Left lobe of liver (tissue), 2 donors: ENCODE data around the gene DDI2. TPM values are rescaled to one million over a fixed set of nuclear protein-coding genes. Genes with fewer than 3 reads are reported as not detected.

Experiments used
- ATAC-seq: fragments of 200-7000 bp; cut with Tn5 transposase; one replicate; pipeline ENCODE4 v1.9.1; 2020; ENCODE audit warnings: mild to moderate bottlenecking, moderate library complexity
- DNase-seq: peaks from one replicate; pipeline ENCODE4 v3.0.0-alpha.2; 2020; ENCODE audit warnings: low spot score
- total RNA-seq: library from RNA; stranded (reverse); gene quantifications from one replicate; pipeline ENCODE4 v1.2.1, GENCODE V29; 2021
- donor health status: DM: no; HTN: no; CAD: no; lungs with moderate emphysema.
- donor health status: DM: no; HTN: yes; CAD: no.

Gene DDI2
- total RNA-seq, 1 donor from 2014 or later: 50.1 TPM

- DNase-seq: no peak
Observed at GRCh38 chr1:15700508-15700907, 83.2 kb downstream of the DDI2 start.

GRCh38 chr1:15701784-15702183 is 84.5 kb downstream of the DDI2 start:
- DNase-seq (no peak), ATAC-seq (no peak)

More at GRCh38 chr1:15700508-15700907, 83.2 kb downstream of the DDI2 start:
- no peak for ATAC-seq

GRCh38 chr1:15702722-15703550 is 85.7 kb downstream of the DDI2 start:
- no peak for DNase-seq
- ATAC-seq: peak; percentile 80

- DNase-seq (no peak), ATAC-seq (peak; percentile 80)
Observed at GRCh38 chr1:15703562-15703961, 86.3 kb downstream of the DDI2 start.

- ATAC-seq (no peak), DNase-seq (no peak)
Observed at GRCh38 chr1:15704526-15705183, 87.4 kb downstream of the DDI2 start.

GRCh38 chr1:15705184-15705566 is 87.9 kb downstream of the DDI2 start:
- DNase-seq (no peak), ATAC-seq (no peak)

- DNase-seq: no peak
- no peak for ATAC-seq
Observed at GRCh38 chr1:15706751-15707150, 89.5 kb downstream of the DDI2 start.

- no peak for ATAC-seq
Observed at GRCh38 chr1:15707239-15707925, 90.1 kb downstream of the DDI2 start.

GRCh38 chr1:15708486-15709137 is 91.4 kb downstream of the DDI2 start:
- DNase-seq (no peak), ATAC-seq (no peak)

More at GRCh38 chr1:15707239-15707925, 90.1 kb downstream of the DDI2 start:
- no peak for DNase-seq

GRCh38 chr1:15709226-15709625 is 92.0 kb downstream of the DDI2 start:
- DNase-seq: no peak
- ATAC-seq: no peak

- no peak for ATAC-seq
- DNase-seq: no peak
Observed at GRCh38 chr1:15712168-15712567, 94.9 kb downstream of the DDI2 start.

GRCh38 chr1:15714406-15715136 is 97.3 kb downstream of the DDI2 start:
- no peak for DNase-seq
- ATAC-seq: no peak

- peak; percentile 27 for ATAC-seq
- no peak for DNase-seq
Observed at GRCh38 chr1:15717418-15718125, 100.3 kb downstream of the DDI2 start.

- DNase-seq: peak; percentile 76
Observed at GRCh38 chr1:15718199-15718601, 100.9 kb downstream of the DDI2 start.

More at GRCh38 chr1:15718199-15718601, 100.9 kb downstream of the DDI2 start:
- ATAC-seq: peak; percentile 74

Other genes starting within 250 kb of the DDI2 start
- 11.4 TPM for gene EFHD2, start 207.6 kb upstream of the DDI2 start, total RNA-seq
- 2.7 TPM for gene CTRC, start 179.0 kb upstream of the DDI2 start, total RNA-seq
- 0.91 TPM for gene CELA2A, start 160.7 kb upstream of the DDI2 start, total RNA-seq
- gene CELA2B, start 141.4 kb upstream of the DDI2 start, total RNA-seq: 0.83 TPM
- gene CASP9, start 93.2 kb upstream of the DDI2 start, total RNA-seq: 8.7 TPM
- gene DNAJC16, start 90.6 kb upstream of the DDI2 start, total RNA-seq: 10.0 TPM
- 58.0 TPM for gene AGMAT, start 32.4 kb upstream of the DDI2 start, total RNA-seq
- 22.0 TPM for gene PLEKHM2, start 66.9 kb downstream of the DDI2 start, total RNA-seq
- gene SLC25A34, start 118.8 kb downstream of the DDI2 start, total RNA-seq: 12.3 TPM
- gene TMEM82, start 125.0 kb downstream of the DDI2 start, total RNA-seq: 33.0 TPM
- 6.2 TPM for gene FBLIM1, start 141.3 kb downstream of the DDI2 start, total RNA-seq
- gene UQCRHL, start 190.2 kb downstream of the DDI2 start, total RNA-seq: 0.98 TPM
- 28.7 TPM for gene SPEN, start 230.2 kb downstream of the DDI2 start, total RNA-seq